Activated T-helper 1 cell treated with Interleukin-2 at 50 U/mL for 16 hours (primary cell): ENCODE measurements around the gene USP47.

Experiments used
- DNase-seq: peaks from one replicate; pipeline ENCODE4 v3.0.0-alpha.2; 2020; ENCODE audit warnings: low read depth

Gene USP47

GRCh38 chr11:12001186-12001585 lies 159.4 kb downstream of the USP47 start:
- no peak for DNase-seq

GRCh38 chr11:12003336-12003735 lies 161.6 kb downstream of the USP47 start:
- DNase-seq: no peak

- no peak for DNase-seq
These were observed 162.0 kb downstream of the USP47 start for GRCh38 chr11:12003815-12004214.

- no peak for DNase-seq
These were observed 163.3 kb downstream of the USP47 start for GRCh38 chr11:12005061-12005460.

GRCh38 chr11:12005476-12005875 lies 163.7 kb downstream of the USP47 start:
- no peak for DNase-seq

- no peak for DNase-seq
These were observed 164.9 kb downstream of the USP47 start for GRCh38 chr11:12006552-12007229.

- no peak for DNase-seq
These were observed 165.4 kb downstream of the USP47 start for GRCh38 chr11:12007230-12007593.

- DNase-seq: no peak
These were observed 166.3 kb downstream of the USP47 start, which contains the start of gene DKK3 for GRCh38 chr11:12007769-12008737. Gene DKK3 (minus strand): TSS chr11:12008626. CDS start chr11:12008582, 44 bp downstream.
